HG02678 (cell line): ENCODE results near the gene RHBDF1.

Experiments used
- ATAC-seq: cut with Tn5 transposase; IDR thresholded peaks from one replicate; pipeline ENCODE4 v1.9.1; 2021; ENCODE audit warnings: mild to moderate bottlenecking, moderate library complexity; ENCODE audit not compliant: unreplicated experiment

The RHBDF1 gene

DNA sequence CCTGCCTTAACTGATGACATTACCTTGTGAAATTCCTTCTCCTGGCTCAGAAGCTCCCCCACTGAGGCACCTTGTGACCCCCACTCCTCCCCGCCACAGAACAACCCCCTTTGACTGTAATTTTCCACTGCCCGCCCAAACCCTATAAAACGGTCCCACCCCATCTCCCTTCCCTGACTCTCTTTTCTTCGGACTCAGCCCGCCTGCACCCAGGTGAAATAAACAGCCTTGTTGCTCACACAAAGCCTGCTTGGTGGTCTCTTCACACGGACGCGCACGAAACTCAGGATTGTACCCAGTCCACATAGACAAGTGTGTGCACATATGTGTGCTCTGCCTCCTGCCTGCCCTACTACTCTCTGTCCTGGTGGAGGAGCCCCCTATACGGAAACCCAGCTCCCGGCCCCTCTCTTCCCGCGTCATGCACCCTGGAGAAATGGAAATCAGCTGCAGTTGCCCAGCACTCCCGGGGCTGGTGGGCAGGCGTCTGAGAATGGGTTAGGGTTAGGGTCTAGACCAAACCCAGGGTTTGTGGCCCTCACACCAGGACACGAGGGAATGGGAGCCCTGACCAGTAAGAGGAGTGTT, 2.4 kb upstream of the RHBDF1 start:
- no peak for ATAC-seq

DNA sequence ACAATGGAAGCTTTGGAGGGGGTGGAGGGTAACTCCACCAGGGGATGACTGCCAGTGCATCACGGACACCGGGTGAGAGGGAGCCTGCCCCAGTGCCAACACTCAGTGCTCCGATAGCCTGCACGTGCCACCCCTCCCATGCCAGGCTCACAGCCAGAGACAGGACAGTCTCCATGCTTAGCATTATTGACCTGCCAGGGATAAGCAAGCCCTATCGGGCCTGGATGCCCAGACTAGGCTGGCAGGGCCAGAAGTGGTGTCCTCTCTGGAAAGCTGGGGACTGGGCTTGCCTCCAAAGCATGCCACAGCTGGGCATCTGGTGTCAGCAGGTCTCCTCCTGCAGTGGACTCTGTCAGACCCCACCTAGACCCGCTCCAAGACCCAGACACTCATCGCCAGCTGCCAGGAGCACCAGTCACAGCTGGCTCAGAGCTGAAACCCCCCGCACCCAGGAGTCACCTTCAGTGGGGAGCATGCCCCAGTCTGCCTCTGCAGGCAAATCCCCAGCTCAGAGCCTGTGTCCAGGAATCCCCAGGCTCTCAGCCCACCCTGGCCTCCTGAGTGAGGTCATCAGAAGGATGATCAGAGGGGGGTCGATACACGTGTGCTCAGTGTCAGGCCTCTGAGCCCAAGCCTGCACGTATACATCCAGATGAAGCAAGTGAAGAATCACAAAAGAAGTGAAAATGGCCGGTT, 1.8 kb upstream of the RHBDF1 start:
- no peak for ATAC-seq

DNA sequence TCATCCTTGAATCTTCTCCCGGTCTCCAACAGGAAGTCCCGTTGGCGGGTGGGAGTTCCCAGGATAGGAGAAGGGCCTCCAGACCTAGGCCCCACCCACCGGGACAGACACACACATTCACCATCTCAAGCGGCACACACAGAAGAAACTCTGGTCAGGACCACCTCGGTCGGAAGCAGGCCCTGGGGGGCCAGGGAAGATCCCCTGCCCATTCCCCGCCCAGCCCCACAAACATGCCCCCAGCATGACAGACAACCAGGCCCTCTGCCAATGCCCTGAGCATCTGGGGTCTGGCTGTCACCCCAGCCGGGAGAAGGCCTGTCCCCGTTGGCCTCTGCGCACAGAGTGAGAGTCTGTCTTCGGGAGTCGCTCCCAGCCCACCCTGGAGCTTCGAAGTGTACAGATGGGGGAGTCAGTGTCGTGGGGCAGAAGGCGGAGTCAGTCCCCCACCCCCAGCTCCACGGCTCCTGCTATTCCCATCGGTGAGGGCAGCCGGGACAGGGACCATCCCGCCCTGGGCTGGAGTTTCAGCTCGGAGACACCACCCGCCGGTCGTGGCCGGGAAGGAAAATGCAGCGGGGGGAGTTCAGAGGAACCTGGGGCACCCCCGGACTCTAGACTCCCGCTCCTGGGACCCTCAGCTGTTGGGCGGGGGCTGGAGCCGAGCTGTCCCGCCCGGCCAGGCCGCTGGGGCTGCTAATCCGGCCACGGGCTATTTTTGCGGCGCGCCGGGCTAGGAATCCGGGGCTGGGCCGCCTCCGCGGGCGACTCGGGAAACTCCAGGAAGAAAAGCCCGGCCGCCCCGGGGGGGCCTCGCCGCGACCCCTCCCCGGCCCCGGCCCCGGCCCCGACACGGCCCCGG, 660 bp downstream of the RHBDF1 start:
- no peak for ATAC-seq

DNA sequence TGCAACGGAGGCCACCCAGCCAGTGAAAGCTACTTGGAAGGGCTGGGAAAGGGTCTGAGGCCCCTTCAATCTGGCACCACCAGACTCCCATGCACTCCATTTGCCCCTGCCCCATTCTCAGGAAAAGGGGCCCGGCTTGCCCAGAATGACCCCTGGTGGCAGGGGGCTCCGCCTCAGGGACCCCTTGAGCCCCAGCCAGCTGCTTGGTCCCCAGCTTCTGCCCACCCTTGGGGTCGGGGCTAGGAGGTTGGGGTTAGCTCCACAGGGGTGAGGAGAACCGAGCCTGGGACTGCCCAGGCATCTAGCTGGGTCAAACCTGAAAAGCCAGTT, 1.3 kb downstream of the RHBDF1 start:
- ATAC-seq = no peak

DNA sequence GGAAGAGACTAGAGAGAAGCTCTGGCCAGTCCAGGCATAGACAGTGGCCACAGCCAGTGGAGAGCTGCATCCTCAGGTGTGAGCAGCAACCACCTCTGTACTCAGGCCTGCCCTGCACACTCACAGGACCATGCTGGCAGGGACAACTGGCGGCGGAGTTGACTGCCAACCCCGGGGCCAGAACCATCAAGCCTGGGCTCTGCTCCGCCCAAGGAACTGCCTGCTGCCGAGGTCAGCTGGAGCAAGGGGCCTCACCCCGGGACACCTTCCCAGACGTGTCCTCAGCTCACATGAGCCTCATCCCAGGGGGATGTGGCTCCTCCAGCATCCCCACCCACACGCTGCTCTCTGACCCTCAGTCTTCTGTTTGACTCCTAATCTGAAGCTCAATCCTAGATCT, 3.2 kb downstream of the RHBDF1 start:
- no peak for ATAC-seq

DNA sequence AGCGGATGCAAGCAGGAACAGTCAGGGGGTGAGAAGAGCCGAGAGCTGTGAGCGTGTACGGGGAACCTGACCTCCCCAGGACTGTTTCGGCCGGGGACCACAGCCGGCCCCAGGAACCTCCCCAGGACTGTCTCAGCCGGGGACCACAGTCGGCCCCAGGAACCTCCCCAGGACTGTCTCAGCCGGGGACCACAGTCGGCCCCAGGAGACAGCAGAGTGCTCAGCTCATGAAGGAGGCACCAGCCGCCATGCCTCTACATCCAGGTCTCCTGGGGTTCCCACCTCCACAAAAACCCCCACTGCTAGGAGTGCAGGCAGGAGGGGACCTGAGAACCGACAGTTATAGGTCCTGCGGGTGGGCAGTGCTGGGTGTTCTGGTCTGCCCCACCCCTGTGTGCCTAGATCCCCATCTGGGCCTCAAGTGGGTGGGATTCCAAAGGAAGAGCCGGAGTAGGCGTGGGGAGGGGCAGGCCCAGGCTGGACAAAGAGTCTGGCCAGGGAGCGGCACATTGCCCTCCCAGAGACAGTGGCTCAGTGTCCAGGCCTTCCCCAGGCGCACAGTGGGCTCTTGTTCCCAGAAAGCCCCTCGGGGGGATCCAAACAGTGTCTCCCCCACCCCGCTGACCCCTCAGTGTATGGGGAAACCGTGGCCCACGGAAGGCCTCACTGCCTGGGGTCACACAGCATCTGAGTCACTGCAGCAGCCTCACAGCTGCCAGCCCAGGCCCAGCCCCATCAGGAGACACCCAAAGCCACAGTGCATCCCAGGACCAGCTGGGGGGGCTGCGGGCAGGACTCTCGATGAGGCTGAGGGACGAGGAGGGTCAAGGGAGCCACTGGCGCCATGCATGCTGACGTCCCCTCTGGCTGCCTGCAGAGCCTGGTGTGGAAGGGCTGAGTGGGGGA, 4.3 kb downstream of the RHBDF1 start:
- ATAC-seq = no peak

DNA sequence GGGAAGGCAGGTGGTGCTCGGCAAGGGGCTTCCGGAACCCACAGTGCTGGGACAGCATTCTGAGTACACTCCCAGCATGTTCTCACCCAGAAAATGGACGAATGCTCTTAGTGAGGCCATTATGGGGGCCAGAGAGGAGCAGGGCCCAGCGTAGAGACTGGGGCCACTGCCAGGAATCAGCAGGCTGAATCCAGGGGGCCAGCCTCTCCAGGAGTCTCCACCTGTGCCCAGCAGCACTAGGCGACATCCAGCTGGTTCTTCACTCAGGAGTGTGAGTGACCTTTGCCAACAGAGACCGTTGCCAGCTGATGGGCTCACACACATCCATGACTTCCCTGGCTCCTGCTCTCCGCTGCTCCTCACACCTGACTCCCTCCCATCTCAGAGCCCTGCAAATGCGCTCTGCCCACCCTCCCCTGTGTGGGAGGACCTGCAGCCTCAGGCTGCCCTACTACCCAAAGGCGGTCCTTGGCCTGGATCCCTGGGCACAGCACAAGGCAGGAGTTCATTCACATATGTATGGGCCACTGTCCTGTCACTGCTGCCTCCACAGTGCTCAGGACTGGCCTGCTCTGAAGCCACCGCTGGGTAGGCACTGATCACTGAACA, 5.1 kb downstream of the RHBDF1 start:
- no peak for ATAC-seq

DNA sequence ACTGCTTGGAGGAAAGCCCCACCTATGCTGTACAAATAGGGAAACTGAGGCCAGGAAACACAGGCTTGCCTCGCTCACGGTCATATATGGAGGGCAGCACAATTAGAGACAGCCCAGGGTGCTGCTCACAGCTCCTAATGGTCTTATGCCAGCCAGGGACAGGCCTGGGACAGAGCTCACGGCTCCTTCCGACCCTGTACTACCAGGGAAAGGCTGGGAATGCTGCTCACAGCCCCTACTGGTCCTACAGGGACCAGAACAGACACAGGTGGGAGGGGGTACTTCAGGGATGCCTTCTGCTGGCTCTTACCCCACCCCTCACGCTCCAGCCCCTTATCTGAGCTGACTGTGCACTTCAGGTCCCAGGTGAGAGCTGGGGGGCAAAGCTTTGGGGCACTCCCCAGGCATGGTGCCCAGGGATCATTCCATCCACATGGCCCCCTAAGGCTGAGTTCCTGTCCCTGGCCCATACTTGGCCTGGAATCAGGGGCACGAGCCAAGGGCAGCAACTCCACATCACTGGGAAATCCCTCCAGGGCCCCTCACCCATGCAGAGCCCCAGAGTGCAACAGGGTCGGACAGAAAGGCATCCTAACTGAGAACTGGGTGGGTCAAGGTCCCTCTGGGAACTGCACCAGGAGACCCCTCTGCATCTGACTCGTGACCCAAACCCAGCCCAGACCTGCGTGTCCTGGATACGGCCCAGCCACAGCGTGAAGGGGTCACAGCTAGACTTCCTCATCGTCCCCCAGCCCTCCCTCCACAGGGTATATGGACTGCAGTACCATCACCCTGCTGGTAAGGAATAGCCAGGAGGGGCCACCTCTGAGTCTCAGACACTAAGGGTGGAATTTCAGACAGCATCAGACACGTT, 5.9 kb downstream of the RHBDF1 start:
- no peak for ATAC-seq

DNA sequence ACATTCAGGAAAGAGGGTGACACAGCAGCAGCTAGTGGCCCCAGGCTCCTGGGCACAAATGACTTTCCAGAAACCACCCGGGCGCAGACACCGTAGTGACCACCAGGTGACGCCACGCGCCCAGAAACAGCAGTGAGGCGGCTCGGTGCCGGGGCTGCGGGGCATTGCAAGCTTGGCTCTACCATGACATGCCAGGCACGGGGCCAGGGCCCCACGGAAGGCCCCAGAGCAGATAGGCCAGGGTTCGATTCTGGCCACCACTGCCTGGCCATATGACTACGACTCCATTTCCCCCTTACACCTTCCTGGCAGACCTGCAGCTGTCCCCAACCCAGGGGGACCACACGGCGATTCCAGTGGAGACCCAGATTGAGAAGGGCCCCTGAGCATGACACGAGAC, 6.7 kb downstream of the RHBDF1 start:
- ATAC-seq = no peak

DNA sequence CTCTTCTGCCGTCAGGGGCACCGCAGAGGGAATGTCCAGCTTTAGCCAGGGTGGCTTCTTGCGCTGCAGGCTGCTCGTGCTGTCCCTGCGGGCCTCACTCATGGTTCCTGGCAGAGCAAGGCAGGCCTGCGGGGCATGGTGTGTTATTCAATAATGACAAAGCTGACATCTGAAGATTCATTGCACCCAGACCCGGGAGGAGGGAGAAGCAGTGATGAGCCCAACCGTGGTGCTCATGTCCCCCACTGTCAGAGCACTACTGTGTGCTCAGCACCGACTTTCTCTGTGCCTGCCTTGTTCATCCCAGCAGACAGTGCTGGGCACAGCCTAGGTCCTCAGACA, 7.5 kb downstream of the RHBDF1 start:
- no peak for ATAC-seq

DNA sequence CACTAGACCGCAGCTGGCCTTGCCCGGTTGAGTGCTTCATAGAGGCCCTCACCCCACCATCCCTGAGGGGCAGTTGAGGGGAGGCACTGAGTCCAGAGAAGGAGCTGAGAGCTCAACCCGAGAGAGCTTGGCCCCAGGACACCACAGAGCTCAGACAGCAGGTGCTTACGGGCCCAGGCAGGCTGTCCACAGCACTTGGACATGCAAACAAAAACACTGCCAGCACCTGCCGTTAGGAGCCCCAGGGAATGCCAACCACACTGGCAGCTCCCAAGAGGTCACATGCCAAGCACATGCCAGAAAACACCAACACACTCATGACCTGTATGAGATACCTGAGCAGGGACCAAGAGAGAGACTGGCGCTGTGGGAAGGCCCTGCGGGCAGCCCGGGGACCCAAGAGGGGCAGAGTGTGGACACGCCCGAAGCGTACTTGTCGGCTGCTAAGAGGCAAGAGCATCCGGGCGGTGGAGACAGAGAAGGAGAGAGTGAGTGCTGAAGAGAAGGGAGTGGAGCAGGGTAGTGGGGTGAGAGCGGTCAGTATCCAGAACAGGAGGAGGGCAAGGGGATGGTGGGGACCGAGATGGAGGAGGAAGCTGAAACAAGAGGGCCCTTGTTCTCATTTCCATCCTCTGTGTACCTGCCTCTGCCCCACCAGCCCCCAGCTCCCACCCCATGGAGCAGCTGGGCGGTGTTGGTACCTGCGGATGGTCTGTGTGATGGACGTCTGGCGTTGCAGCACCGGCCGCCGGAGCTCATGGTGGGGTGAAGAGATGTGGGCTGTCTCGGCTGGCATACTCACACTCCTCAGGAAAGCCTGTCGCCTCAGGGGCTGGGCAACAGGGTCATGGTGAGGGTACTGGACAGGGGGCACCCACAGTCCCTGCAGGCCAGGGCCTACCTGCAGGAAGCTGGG, 8.2 kb downstream of the RHBDF1 start:
- no peak for ATAC-seq

DNA sequence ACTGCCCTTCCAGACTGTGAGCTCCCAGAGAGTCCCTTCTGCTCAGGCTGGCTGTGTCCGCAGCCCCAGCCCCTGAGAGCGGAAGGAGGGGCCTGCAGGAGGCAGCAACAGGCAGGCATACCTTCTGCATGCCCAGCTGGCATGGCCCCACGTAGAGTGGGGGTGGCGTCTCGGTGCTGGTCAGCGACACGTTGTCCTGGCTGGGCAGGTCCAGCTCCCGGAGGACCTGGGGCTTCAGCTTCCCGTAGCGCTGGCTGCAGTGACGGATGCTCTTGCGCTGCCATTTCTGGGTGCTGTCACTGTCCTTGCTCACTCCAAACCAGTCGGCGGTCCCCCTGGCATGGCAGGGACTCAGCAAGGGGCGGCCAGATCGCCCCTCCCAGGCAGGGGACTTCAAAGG, 9.0 kb downstream of the RHBDF1 start:
- ATAC-seq = no peak

DNA sequence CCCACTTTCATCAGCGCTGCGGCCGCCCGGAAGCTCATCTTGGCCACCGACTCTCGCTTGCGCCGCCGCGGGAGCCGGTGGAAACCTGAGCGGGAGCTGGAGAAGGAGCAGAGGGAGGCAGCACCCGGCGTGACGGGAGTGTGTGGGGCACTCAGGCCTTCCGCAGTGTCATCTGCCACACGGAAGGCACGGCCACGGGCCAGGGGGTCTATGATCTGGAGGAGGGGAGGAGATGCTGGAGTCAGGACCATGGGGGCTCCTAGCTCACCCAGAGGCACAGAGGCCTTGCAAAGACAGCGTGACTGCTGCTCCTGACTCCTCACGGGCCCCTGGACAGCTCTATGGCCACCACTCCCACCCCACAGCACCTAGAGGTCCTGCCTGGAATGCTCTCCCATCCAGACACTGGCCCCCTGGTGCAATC, 9.5 kb downstream of the RHBDF1 start:
- ATAC-seq = no peak

DNA sequence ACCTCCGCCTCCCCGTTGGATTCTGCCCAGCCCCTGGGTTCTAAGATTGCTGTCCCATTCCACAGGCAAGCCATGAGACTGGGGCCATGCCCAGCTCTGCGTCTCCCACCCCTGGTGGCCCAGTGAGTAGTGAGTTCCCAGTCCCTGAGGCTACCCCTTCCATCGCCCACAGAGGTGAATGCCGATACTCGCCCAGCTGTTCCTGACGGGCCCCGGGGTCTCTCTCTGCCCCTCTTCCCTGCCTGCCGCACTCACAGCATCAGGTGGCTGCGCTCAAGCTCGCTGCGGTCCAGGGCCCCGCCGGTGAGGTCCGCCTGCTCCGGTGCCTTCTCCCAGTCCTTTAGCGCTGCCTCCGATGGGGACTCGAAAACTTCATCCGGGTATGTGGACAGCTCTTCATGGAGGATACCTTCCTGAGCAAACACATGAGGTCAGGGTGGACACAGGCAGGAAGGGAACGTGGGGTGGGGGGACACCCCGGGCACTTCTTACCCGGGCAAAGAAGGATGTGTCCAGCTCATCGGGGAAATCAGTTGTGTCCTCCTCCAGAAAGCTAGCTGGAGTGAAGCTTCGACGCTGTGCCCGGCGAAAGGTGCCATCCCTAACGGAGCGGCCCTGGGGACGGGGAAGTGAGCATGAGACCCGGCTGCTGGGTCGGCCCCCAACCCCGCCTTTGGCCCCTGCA, 10.0 kb downstream of the RHBDF1 start:
- ATAC-seq = no peak

DNA sequence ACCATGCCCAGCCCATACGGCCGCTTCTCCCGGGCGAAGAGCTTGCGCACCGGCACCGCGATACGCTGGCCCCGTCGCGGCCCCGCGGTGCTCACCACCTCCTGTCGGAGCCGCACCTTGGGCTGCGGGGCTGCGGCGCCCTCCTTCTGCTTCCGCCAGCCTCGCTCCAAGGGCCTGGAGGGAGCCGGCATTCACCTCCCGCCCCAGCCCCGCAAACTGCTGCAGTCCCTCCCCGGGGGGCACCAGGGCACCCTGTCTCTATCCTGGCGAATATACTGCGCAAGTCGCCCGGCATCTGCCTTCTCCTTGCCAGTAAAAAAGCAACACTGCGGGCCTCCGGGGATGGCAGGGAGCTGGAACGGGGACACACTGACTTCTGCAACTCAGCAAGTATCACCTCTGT, 10.6 kb downstream of the RHBDF1 start:
- ATAC-seq = no peak

DNA sequence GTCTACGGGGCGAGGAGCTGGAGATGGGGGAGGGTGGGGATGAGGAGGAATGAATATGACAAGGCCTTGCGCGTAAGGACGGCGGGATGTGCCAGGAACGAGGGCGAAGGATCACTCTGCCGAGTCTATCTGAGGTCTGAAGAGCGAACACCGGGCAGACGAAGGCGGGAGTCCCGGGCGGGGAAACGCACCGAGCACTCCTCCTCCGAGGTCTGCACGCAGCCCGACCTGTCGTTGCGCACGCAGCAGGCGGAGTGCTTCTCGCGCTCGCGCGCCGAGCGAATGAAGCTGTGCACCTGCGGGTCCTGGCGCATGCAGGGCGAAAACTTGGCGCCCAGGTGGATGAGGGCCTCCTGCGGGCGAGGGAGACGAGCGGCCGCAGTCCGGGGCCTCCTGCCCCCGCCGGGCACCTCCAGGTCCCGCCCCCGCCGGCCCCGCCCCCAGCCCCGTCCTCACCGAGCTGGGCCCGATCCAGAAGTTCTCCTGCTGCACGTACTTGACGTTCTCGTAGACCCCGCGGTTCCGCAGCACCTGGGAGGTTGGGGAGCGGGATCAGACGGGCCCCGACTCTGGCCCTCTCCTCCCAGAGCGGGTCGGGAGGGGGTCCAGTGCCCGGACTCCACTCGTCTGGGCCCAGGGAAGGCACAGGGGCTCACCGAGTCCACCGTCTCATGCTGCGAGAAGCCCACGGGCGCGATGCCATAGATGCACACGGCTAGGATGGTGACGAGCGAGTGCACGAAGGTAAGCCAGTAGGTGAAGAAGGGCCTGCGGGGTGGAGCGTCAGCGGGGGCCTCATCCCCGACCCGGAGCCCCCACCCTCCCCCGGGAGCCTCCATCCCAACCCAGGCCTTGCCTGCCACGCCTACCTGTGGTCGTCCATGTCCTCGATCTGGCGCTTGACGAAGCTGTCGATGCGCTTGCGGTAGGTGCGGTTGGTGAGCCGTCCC, 11.2 kb downstream of the RHBDF1 start:
- no peak for ATAC-seq

DNA sequence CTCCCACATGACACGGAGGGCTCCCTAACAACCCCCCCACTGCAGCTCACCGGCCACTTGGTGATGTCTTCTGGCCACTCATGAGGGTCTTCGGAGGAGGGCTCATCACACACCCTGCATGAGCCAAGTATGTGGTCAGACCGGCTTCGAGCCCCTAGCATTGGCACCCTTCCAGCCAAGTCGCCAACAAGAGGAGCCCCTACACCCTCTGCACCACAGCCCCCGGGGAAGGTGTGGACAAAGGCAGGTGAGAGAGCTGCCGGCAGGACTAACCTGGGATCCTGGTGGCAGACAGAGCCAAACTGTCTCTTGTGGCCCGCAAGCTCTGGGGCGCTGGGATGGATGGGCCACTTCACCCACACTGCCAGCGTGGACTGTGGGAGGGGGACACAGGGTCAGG, 12.3 kb downstream of the RHBDF1 start:
- ATAC-seq = no peak
